Measurements from ENCODE around the gene VSIG10L2. TPM values are rescaled to one million over a fixed set of nuclear protein-coding genes. Genes with fewer than 3 reads are reported as not detected.

Gene VSIG10L2
- total RNA-seq, 1 donor from 2014 or later, result not detected

DNA sequence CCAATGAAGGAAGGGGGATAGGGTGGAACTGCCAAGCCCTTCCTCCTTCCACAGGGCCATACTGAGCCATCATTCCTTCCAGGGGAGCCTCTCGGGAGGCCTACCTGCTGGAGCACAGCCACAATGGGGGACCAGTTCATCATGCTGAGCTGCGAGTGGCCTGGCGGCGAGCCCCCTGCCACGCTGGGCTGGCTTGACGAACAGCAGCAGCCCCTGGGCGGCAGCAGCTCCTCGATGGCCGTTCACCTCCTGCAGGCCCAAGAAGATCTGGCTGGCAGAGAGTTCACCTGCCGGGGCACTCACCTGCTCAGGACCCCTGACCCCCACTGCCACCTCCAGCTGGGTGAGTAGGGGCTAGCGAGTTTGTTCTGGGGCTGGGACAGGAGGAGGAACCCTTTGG, 5.9 kb downstream of the VSIG10L2 start:
- no peak overlapping the region for H3K27ac Mint-ChIP-seq
- H3K27me3 Mint-ChIP-seq, result no peaks in the 10 kb centered on the region
- no peaks in the 10 kb centered on the region for H3K36me3 Mint-ChIP-seq (ENCODE audit: insufficient read depth)
- H3K4me3 Mint-ChIP-seq (ENCODE audit: low read depth), result no peak overlapping the region
- TF ChIP-seq, protein P1, sequence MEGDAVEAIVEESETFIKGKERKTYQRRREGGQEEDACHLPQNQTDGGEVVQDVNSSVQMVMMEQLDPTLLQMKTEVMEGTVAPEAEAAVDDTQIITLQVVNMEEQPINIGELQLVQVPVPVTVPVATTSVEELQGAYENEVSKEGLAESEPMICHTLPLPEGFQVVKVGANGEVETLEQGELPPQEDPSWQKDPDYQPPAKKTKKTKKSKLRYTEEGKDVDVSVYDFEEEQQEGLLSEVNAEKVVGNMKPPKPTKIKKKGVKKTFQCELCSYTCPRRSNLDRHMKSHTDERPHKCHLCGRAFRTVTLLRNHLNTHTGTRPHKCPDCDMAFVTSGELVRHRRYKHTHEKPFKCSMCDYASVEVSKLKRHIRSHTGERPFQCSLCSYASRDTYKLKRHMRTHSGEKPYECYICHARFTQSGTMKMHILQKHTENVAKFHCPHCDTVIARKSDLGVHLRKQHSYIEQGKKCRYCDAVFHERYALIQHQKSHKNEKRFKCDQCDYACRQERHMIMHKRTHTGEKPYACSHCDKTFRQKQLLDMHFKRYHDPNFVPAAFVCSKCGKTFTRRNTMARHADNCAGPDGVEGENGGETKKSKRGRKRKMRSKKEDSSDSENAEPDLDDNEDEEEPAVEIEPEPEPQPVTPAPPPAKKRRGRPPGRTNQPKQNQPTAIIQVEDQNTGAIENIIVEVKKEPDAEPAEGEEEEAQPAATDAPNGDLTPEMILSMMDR (IDR thresholded peaks at IDR 0.05; ENCODE audit: unreplicated experiment), result no peak
- no peak for DNase-seq (ENCODE audit: low spot score, unreplicated experiment)
- no peaks in the 10 kb centered on the region for H3K9me3 Mint-ChIP-seq (ENCODE audit: low read depth)
- H3K4me1 Mint-ChIP-seq (ENCODE audit: low read depth), result peaks cover 8% of the 10 kb centered on the region

DNA sequence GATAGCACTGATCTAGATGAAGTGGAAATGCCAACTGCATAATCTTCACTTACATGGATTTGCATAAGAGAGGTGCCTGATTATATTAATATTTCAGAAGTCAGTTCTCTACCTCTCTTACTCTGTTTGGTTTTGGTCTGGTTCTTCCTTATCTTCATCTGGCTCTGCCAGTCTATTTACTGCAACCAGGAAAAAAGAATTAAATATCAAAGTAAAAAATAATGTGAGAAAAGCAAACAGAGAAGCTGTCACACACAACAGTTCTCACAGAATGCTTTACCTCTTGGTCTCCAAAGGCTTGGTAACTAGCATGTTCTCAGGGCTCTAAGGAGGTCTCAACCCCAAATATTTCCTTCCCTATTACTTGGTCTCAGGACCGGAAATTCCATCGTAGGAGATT, 6.7 kb downstream of the VSIG10L2 start:
- H3K9me3 Mint-ChIP-seq (ENCODE audit: low read depth), result no peaks in the 10 kb centered on the region
- H3K27ac Mint-ChIP-seq, result no peak overlapping the region
- H3K4me1 Mint-ChIP-seq (ENCODE audit: low read depth), result peaks cover 8% of the 10 kb centered on the region
- no peak for DNase-seq (ENCODE audit: low spot score, unreplicated experiment)
- no peak overlapping the region for H3K4me3 Mint-ChIP-seq (ENCODE audit: low read depth)
- TF ChIP-seq, protein P1 (IDR thresholded peaks at IDR 0.05; ENCODE audit: unreplicated experiment), result no peak
- no peaks in the 10 kb centered on the region for H3K27me3 Mint-ChIP-seq
- H3K36me3 Mint-ChIP-seq (ENCODE audit: insufficient read depth), result no peaks in the 10 kb centered on the region

DNA sequence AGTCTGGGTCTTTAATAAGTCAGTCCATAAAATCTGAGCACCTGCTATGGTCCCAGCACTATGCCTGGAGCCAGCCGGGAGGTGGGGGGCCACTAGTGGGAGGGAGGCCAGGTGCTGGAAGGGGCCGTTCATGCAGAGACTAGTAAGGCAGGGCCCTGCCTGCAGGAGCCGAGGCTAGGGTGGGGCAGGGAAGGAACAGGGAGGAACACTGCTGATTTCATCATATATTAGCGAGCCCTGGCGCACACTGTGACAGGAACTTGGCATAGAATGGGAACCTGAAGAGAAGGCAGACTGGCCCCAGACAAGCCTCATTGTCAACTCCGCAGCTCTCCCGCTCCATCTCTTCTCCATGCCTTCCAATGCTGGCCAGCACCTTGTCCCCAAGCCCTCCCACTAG, 7.1 kb downstream of the VSIG10L2 start:
- Mint-ChIP-seq H3K4me3 (ENCODE audit: low read depth) (no peak overlapping the region), H3K27ac (no peak overlapping the region), H3K36me3 (ENCODE audit: insufficient read depth) (no peaks in the 10 kb centered on the region), H3K4me1 (ENCODE audit: low read depth) (peaks cover 8% of the 10 kb centered on the region), H3K9me3 (ENCODE audit: low read depth) (no peaks in the 10 kb centered on the region), H3K27me3 (no peaks in the 10 kb centered on the region)
- TF ChIP-seq, protein P1 (IDR thresholded peaks at IDR 0.05; ENCODE audit: unreplicated experiment), result no peak
- no peak for DNase-seq (ENCODE audit: low spot score, unreplicated experiment)

DNA sequence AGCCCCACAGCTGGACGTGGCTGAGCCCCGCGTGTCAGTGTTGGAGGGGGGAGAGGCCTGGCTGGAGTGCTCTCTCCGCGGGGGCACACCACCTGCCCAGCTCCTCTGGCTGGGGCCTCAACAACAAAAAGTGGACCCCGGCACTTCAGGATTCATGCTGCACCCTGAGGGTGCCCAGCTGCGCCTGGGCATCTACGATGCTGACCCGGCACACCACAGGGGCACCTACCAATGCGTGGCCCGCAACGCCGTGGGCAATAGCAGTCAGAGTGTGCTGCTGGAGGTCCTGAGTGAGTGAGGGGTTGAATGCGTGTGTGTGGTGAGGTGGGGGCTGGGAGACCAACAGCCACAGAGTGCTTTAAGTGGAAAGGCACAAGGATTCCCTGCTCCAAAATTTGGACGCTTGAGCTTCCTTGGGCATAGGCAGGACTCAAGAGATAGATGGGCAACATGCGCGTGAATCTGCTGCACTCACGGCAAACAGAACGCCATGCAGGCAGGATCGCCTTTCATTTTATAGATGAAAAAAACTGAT, 7.6 kb downstream of the VSIG10L2 start:
- Mint-ChIP-seq H3K36me3 (ENCODE audit: insufficient read depth) (no peaks in the 10 kb centered on the region), H3K27ac (no peak overlapping the region), H3K27me3 (no peaks in the 10 kb centered on the region), H3K4me3 (ENCODE audit: low read depth) (no peak overlapping the region), H3K4me1 (ENCODE audit: low read depth) (peaks cover 8% of the 10 kb centered on the region), H3K9me3 (ENCODE audit: low read depth) (no peaks in the 10 kb centered on the region)
- DNase-seq (ENCODE audit: low spot score, unreplicated experiment), result no peak
- TF ChIP-seq, protein P1 (IDR thresholded peaks at IDR 0.05; ENCODE audit: unreplicated experiment), result no peak

DNA sequence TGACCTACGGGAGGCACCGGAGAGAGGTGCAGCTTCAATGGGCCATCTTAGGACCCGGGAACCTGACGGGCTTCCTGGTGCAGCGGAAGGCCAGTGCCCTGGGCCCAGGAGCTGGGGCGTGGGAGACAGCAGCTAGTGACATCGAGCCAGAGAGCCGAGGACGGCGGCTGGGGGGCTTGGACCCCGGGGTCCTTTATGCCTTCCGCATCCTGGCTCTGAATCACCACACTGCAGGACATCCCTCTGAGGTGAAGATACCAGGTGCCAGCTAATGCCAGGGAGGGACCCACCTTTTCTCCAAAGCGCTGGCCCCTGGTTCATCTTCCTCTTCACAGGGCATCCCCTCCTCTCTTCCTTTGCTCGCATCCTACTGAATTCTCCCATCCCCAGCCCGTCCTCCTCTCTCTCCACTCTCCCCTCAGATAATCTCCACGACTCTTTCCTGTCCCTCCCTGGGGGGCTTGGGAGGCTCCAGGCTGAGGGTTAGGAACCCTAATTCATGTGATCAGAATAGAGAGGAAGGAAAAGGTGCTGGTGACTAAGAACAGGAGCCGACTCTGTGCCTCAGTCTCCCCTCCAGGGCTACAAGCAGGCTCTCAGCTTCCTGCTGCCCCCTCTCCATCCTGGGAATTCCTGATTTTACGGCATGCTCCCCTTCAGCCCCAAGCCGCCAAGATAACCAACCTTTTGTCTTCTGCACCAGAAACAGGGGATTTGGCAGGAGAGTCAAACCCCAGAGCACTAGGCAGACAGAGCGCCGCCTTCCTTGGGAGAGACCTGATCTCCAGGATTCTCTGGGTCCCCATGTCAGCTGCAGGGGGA, 8.5 kb downstream of the VSIG10L2 start:
- Mint-ChIP-seq H3K4me3 (ENCODE audit: low read depth) (no peak overlapping the region), H3K27me3 (no peaks in the 10 kb centered on the region), H3K27ac (no peak overlapping the region), H3K4me1 (ENCODE audit: low read depth) (peaks cover 8% of the 10 kb centered on the region), H3K36me3 (ENCODE audit: insufficient read depth) (no peaks in the 10 kb centered on the region), H3K9me3 (ENCODE audit: low read depth) (no peaks in the 10 kb centered on the region)
- TF ChIP-seq, protein P1 (IDR thresholded peaks at IDR 0.05; ENCODE audit: unreplicated experiment), result no peak
- no peak for DNase-seq (ENCODE audit: low spot score, unreplicated experiment)

All from progenitor cell of endocrine pancreas (in vitro differentiated cells).